Measurements from ENCODE around the gene BSPRY. TPM values are rescaled to one million over a fixed set of nuclear protein-coding genes. Genes with fewer than 3 reads are reported as not detected.
A peak's percentile ranks its signal among the peaks of the same experiment; 100 is the strongest.

Gene BSPRY
- total and polyA plus RNA-seq, 2 of the 13 experiments (the other 11 are each of a cell fraction or from before 2014, with no cell fraction given), result 0.09 to 0.26 TPM

DNA sequence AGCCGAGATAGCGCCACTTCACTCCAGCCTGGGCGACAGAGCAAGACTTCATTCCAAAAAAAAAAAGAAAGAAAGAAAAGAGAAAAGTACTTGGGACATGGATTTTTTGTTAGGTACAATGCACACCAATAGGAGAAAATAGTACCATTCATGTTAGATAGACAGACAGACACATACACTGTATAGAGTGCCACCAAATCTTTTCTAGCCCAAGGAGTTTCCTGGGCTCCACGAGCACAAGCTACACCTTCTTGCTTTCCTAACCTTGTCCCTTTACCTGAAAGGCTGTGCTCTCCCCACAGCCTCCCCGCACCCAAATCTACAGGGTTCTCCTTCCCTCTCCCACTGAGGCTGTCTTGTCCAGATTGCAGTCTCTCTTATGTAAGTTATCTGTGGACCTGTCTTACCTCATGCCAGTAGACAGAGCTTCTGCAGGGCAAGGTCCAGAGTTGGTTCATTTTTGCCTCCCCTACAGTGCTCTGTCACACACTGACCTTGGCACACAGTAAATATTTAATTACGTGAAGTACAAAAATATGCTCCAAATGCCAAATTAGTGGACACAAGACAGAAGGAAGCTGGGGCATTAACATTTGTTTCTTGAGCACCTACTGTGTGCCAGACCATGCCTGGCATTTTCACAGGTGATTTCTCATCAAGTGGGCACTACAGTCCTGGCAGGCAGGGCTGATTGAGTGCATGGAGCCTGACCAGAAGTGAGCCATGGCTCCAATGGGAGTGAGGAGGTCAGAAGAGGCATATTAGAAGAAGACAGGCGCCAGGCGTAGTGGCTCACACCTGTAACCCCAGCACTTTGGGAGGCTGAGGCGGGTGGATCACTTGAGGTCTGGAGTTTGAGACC lies 45.9 kb downstream of the BSPRY start (continued):
- TF ChIP-seq, protein P1, sequence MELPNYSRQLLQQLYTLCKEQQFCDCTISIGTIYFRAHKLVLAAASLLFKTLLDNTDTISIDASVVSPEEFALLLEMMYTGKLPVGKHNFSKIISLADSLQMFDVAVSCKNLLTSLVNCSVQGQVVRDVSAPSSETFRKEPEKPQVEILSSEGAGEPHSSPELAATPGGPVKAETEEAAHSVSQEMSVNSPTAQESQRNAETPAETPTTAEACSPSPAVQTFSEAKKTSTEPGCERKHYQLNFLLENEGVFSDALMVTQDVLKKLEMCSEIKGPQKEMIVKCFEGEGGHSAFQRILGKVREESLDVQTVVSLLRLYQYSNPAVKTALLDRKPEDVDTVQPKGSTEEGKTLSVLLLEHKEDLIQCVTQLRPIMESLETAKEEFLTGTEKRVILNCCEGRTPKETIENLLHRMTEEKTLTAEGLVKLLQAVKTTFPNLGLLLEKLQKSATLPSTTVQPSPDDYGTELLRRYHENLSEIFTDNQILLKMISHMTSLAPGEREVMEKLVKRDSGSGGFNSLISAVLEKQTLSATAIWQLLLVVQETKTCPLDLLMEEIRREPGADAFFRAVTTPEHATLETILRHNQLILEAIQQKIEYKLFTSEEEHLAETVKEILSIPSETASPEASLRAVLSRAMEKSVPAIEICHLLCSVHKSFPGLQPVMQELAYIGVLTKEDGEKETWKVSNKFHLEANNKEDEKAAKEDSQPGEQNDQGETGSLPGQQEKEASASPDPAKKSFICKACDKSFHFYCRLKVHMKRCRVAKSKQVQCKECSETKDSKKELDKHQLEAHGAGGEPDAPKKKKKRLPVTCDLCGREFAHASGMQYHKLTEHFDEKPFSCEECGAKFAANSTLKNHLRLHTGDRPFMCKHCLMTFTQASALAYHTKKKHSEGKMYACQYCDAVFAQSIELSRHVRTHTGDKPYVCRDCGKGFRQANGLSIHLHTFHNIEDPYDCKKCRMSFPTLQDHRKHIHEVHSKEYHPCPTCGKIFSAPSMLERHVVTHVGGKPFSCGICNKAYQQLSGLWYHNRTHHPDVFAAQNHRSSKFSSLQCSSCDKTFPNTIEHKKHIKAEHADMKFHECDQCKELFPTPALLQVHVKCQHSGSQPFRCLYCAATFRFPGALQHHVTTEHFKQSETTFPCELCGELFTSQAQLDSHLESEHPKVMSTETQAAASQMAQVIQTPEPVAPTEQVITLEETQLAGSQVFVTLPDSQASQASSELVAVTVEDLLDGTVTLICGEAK (IDR thresholded peaks at IDR 0.05), result no peak
- TF ChIP-seq, protein P1 (CRISPR knock-in tag; IDR thresholded peaks at IDR 0.05), result no peak
- TF ChIP-seq NFKB2 (CRISPR knock-in tag; IDR thresholded peaks at IDR 0.05; ENCODE audit: borderline replicate concordance), result no peak
- TF ChIP-seq JUNB (CRISPR knock-in tag; IDR thresholded peaks at IDR 0.05; ENCODE audit: borderline replicate concordance), result peak; percentile 17; the same call in 1 of the 2 replicates
- TF ChIP-seq, protein P2, sequence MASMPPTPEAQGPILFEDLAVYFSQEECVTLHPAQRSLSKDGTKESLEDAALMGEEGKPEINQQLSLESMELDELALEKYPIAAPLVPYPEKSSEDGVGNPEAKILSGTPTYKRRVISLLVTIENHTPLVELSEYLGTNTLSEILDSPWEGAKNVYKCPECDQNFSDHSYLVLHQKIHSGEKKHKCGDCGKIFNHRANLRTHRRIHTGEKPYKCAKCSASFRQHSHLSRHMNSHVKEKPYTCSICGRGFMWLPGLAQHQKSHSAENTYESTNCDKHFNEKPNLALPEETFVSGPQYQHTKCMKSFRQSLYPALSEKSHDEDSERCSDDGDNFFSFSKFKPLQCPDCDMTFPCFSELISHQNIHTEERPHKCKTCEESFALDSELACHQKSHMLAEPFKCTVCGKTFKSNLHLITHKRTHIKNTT (CRISPR knock-in tag; IDR thresholded peaks at IDR 0.05), result no peak
- TF ChIP-seq, protein P3, sequence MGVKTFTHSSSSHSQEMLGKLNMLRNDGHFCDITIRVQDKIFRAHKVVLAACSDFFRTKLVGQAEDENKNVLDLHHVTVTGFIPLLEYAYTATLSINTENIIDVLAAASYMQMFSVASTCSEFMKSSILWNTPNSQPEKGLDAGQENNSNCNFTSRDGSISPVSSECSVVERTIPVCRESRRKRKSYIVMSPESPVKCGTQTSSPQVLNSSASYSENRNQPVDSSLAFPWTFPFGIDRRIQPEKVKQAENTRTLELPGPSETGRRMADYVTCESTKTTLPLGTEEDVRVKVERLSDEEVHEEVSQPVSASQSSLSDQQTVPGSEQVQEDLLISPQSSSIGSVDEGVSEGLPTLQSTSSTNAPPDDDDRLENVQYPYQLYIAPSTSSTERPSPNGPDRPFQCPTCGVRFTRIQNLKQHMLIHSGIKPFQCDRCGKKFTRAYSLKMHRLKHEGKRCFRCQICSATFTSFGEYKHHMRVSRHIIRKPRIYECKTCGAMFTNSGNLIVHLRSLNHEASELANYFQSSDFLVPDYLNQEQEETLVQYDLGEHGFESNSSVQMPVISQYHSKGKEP (CRISPR knock-in tag; IDR thresholded peaks at IDR 0.05), result no peak
- TF ChIP-seq, protein P4, sequence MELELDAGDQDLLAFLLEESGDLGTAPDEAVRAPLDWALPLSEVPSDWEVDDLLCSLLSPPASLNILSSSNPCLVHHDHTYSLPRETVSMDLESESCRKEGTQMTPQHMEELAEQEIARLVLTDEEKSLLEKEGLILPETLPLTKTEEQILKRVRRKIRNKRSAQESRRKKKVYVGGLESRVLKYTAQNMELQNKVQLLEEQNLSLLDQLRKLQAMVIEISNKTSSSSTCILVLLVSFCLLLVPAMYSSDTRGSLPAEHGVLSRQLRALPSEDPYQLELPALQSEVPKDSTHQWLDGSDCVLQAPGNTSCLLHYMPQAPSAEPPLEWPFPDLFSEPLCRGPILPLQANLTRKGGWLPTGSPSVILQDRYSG (CRISPR knock-in tag; IDR thresholded peaks at IDR 0.05), result no peak
- TF ChIP-seq HMG20A (CRISPR knock-in tag; IDR thresholded peaks at IDR 0.05; ENCODE audit: borderline replicate concordance), result peak; percentile 86; the same call in 1 of the 2 replicates
- TF ChIP-seq, protein P5, sequence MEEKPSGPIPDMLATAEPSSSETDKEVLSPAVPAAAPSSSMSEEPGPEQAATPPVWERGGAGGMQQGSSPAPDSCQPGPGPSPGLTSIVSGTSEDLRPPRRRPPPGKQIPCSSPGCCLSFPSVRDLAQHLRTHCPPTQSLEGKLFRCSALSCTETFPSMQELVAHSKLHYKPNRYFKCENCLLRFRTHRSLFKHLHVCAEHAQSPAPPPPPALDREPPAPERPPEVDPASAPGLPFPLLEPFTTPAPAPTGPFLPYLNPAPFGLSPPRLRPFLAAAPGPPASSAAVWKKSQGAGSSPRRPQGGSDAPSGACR (CRISPR knock-in tag; IDR thresholded peaks at IDR 0.05), result peak; percentile 29; the same call in 1 of the 2 replicates
- peak; percentile 40; the same call in 1 of the 2 replicates for TF ChIP-seq ZNF746 (CRISPR knock-in tag; IDR thresholded peaks at IDR 0.05)
- peak; percentile 67; the same call in 1 of the 2 replicates for TF ChIP-seq ZBTB7B (CRISPR knock-in tag; IDR thresholded peaks at IDR 0.05)
- peak; percentile 85; the same call in 1 of the 2 replicates for TF ChIP-seq FOXJ3 (CRISPR knock-in tag; IDR thresholded peaks at IDR 0.05; ENCODE audit: borderline replicate concordance)
- no peak for TF ChIP-seq POLR2AphosphoS2 (IDR thresholded peaks at IDR 0.05; ENCODE audit: low read depth, low read length)
- TF ChIP-seq ZSCAN12 (CRISPR knock-in tag; IDR thresholded peaks at IDR 0.05), result no peak
